IMR-90 (cell line): ENCODE results near the gene PRDX4. TPM values are rescaled to one million over a fixed set of nuclear protein-coding genes. Genes with fewer than 3 reads are reported as not detected.

ENCODE experiments used
- ATAC-seq: fragments of 200-7000 bp; cut with Tn5 transposase; 2 replicates; pipeline ENCODE4 v1.9.1; 2020; ENCODE audit warnings: low read depth, mild to moderate bottlenecking, moderate library complexity
- BruUV-seq: library from RNA; stranded (reverse); fragments of 400-500 nt; replicated peaks from 2 replicates; lab custom pipeline; 2021; lab: Mats Ljungman, UMichigan
- CTCF ChIA-PET: fragments of 300-600 bp; formaldehyde crosslinking; extraction: SDS; loops from one replicate; lab custom pipeline; 2021; ENCODE audit warnings: antibody characterized with exemption; lab: Yijun Ruan, JAX
- POLR2A ChIA-PET: fragments of 300-600 bp; sonication (Branson Sonifier 250); formaldehyde crosslinking; loops from one replicate; lab custom pipeline; 2022; ENCODE audit warnings: antibody characterized with exemption; ENCODE audit not compliant: unreplicated experiment; lab: Charles Lee
- DNase-seq: peaks from one replicate; pipeline ENCODE4 v3.0.0; 2013
- H2AFZ ChIP-seq: replicated peaks from 2 replicates; pipeline ENCODE3; 2013; ENCODE audit warnings: low read length, mild to moderate bottlenecking; ENCODE audit not compliant: poor library complexity
- H2AK5ac ChIP-seq: 2 replicates; pipeline ENCODE4 v1.6.1; 2013; ENCODE audit warnings: low read depth, low read length, inconsistent platforms
- H2AK9ac ChIP-seq: replicated peaks from 2 replicates; pipeline ENCODE3; 2013; ENCODE audit warnings: mild to moderate bottlenecking, low read depth, low read length, moderate library complexity; ENCODE audit not compliant: poor library complexity
- H2BK120ac ChIP-seq: 2 replicates; pipeline ENCODE4 v1.6.1; 2013; ENCODE audit warnings: low read depth, low read length, inconsistent platforms
- H2BK15ac ChIP-seq: 3 replicates; pipeline ENCODE4 v1.6.1; 2013; ENCODE audit warnings: low read depth, low read length, inconsistent platforms
- H2BK20ac ChIP-seq: 2 replicates; pipeline ENCODE4 v1.6.1; 2013; ENCODE audit warnings: low read depth, mild to moderate bottlenecking, inconsistent platforms, low read length, moderate library complexity
- H2BK5ac ChIP-seq: 2 replicates; pipeline ENCODE4 v1.6.1; 2013; ENCODE audit warnings: mild to moderate bottlenecking, low read depth, low read length, inconsistent platforms; ENCODE audit not compliant: poor library complexity, severe bottlenecking
- H3K14ac ChIP-seq: replicated peaks from 2 replicates; pipeline ENCODE4 v1.6.1; 2013; ENCODE audit warnings: low read depth, low read length, inconsistent platforms
- H3K18ac ChIP-seq: 2 replicates; pipeline ENCODE4 v1.6.1; 2013; ENCODE audit warnings: low read depth, low read length, control low read depth
- H3K23ac ChIP-seq: 2 replicates; pipeline ENCODE4 v1.6.1; 2013; ENCODE audit warnings: low read depth, low read length, inconsistent platforms
- H3K27ac ChIP-seq: 2 replicates; pipeline ENCODE4 v1.5.1; 2013; ENCODE audit warnings: mild to moderate bottlenecking, control low read depth, low read length; ENCODE audit not compliant: insufficient read depth
- H3K27me3 ChIP-seq: 2 replicates; pipeline ENCODE4 v1.6.1; 2013; ENCODE audit warnings: low read length; ENCODE audit not compliant: control insufficient read depth, insufficient read depth
- H3K36me3 ChIP-seq: 2 replicates; pipeline ENCODE4 v1.6.1; 2013; ENCODE audit warnings: low read length, mixed read lengths; ENCODE audit not compliant: control insufficient read depth, insufficient read depth
- H3K4ac ChIP-seq: 2 replicates; pipeline ENCODE4 v1.6.1; 2013; ENCODE audit warnings: low read depth, low read length, inconsistent platforms
- H3K4me1 ChIP-seq: 2 replicates; pipeline ENCODE4 v1.6.1; 2013; ENCODE audit warnings: low read length, mixed read lengths; ENCODE audit not compliant: control insufficient read depth, insufficient read depth
- H3K4me2 ChIP-seq: 2 replicates; pipeline ENCODE4 v1.6.1; 2013; ENCODE audit warnings: low read depth, mild to moderate bottlenecking, control low read depth, low read length, moderate library complexity
- H3K4me3 ChIP-seq: 2 replicates; pipeline ENCODE4 v1.5.1; 2013; ENCODE audit warnings: low read depth, mild to moderate bottlenecking, control low read depth, low read length, moderate library complexity; ENCODE audit not compliant: insufficient read depth
- H3K56ac ChIP-seq: 2 replicates; pipeline ENCODE4 v1.6.1; 2013; ENCODE audit warnings: low read length, inconsistent platforms; ENCODE audit not compliant: insufficient read depth; ENCODE audit errors: extremely low read depth
- H3K79me1 ChIP-seq, 2 experiments: 2 replicates each; pipeline ENCODE4 v1.6.1; 2013; ENCODE audit warnings: low read length in 2 of 2, inconsistent platforms in 1 of 2, low read depth in 1 of 2
- H3K9ac ChIP-seq: 2 replicates; pipeline ENCODE4 v1.6.1; 2013; ENCODE audit warnings: low read depth, low read length, control low read depth
- H3K9me1 ChIP-seq: 2 replicates; pipeline ENCODE4 v1.6.1; 2013; ENCODE audit warnings: low read length, inconsistent platforms; ENCODE audit not compliant: insufficient read depth
- H3K9me3 ChIP-seq: 2 replicates; pipeline ENCODE4 v1.6.1; 2013; ENCODE audit warnings: low read length; ENCODE audit not compliant: control insufficient read depth, insufficient read depth
- H4K20me1 ChIP-seq: 2 replicates; pipeline ENCODE4 v1.6.1; 2013; ENCODE audit warnings: low read length, inconsistent platforms; ENCODE audit not compliant: insufficient read depth
- H4K5ac ChIP-seq: 2 replicates; pipeline ENCODE4 v1.6.1; 2013; ENCODE audit warnings: mild to moderate bottlenecking, low read depth, low read length, control low read depth
- H4K8ac ChIP-seq, 2 experiments: 2 replicates each; pipeline ENCODE4 v1.6.1; 2013; ENCODE audit warnings: low read depth in 2 of 2, low read length in 2 of 2, control low read depth in 1 of 2, inconsistent platforms in 1 of 2
- H4K91ac ChIP-seq: 2 replicates; pipeline ENCODE4 v1.6.1; 2013; ENCODE audit warnings: low read depth, low read length, inconsistent platforms; ENCODE audit not compliant: insufficient read depth
- BHLHE40 ChIP-seq: fragments of 150-350 bp; IDR thresholded peaks from 2 replicates; pipeline ENCODE4 v1.6.1; 2016; ENCODE audit warnings: mild to moderate bottlenecking, low read depth, low read length
- CEBPB ChIP-seq: IDR thresholded peaks from 2 replicates; pipeline ENCODE4 v1.6.1; 2012; ENCODE audit warnings: low read depth, low read length, improper control_type of control experiment
- CHD1 ChIP-seq: IDR thresholded peaks from 2 replicates; pipeline ENCODE4 v1.6.1; 2012; ENCODE audit warnings: low read depth, low read length, improper control_type of control experiment
- CTCF ChIP-seq: conservative IDR thresholded peaks from 2 replicates; pipeline ENCODE4 v1.5.1; 2012; ENCODE audit warnings: mild to moderate bottlenecking, low read depth, low read length, improper control_type of control experiment
- ELK1 ChIP-seq: fragments of 150-350 bp; IDR thresholded peaks from 2 replicates; pipeline ENCODE4 v1.6.1; 2016; ENCODE audit warnings: low read depth, mild to moderate bottlenecking, low read length, moderate library complexity, borderline replicate concordance
- FOS ChIP-seq: fragments of 150-350 bp; IDR thresholded peaks from 2 replicates; pipeline ENCODE4 v1.6.1; 2016; ENCODE audit warnings: low read depth, low read length
- MAFK ChIP-seq: IDR thresholded peaks from 2 replicates; pipeline ENCODE4 v1.6.1; 2012; ENCODE audit warnings: low read depth, low read length, improper control_type of control experiment
- MAZ ChIP-seq: IDR thresholded peaks from 2 replicates; pipeline ENCODE4 v1.6.1; 2012; ENCODE audit warnings: low read depth, mild to moderate bottlenecking, low read length, improper control_type of control experiment, moderate library complexity, borderline replicate concordance
- MXI1 ChIP-seq: IDR thresholded peaks from 2 replicates; pipeline ENCODE4 v1.6.1; 2012; ENCODE audit warnings: low read depth, mild to moderate bottlenecking, low read length, moderate library complexity, borderline replicate concordance
- NFE2L2 ChIP-seq: fragments of 150-350 bp; IDR thresholded peaks from 2 replicates; pipeline ENCODE4 v1.6.1; 2016; ENCODE audit warnings: low read depth, mild to moderate bottlenecking, low read length
- POLR2A ChIP-seq: IDR thresholded peaks from 2 replicates; pipeline ENCODE4 v1.6.1; 2012; ENCODE audit warnings: mild to moderate bottlenecking, low read depth, low read length
- RAD21 ChIP-seq: IDR thresholded peaks from 2 replicates; pipeline ENCODE4 v1.6.1; 2012; ENCODE audit warnings: low read length, improper control_type of control experiment
- RCOR1 ChIP-seq: IDR thresholded peaks from 2 replicates; pipeline ENCODE4 v1.6.1; 2012; ENCODE audit warnings: mild to moderate bottlenecking, low read length, improper control_type of control experiment; ENCODE audit not compliant: insufficient replicate concordance
- RFX5 ChIP-seq: IDR thresholded peaks from 2 replicates; pipeline ENCODE4 v1.8.0; 2012; ENCODE audit warnings: low read depth, mild to moderate bottlenecking, low read length, moderate library complexity
- SMC3 ChIP-seq: fragments of 150-350 bp; IDR thresholded peaks from 2 replicates; pipeline ENCODE4 v1.6.1; 2016; ENCODE audit warnings: low read depth, mild to moderate bottlenecking, antibody characterized with exemption, low read length, moderate library complexity
- USF2 ChIP-seq: fragments of 150-350 bp; IDR thresholded peaks from 2 replicates; pipeline ENCODE4 v1.6.1; 2017; ENCODE audit warnings: mild to moderate bottlenecking, antibody characterized with exemption, low read length, low read depth
- WGBS, 2 experiments: methylation state at CpG; one replicate each; pipeline versions ENCODE4 v1.1.5 to v1.1.7; 2013; ENCODE audit warnings: missing lambda C conversion rate in 2 of 2; ENCODE audit not compliant: insufficient read length in 1 of 2; ENCODE audit errors: extremely low coverage in 2 of 2; 5-methylcytosine and 5-hydroxymethylcytosine counted together
- dilution Hi-C: fragments of 300-500 bp; cut with HindIII; formaldehyde crosslinking; loops from one replicate; pipeline ENCODE4 v1.14.3; 2018; ENCODE audit warnings: low sequenced_read_pairs; ENCODE audit not compliant: unreplicated experiment
- in situ Hi-C: fragments of 300-500 bp; cut with MboI; formaldehyde crosslinking; loops from 3 replicates; pipeline ENCODE4 v1.14.3; 2019; ENCODE audit warnings: low sequenced_read_pairs, inconsistent platforms, mixed read lengths
- intact Hi-C: fragments of 100-400 bp; cut with micrococcal nuclease; formaldehyde crosslinking; loops from 2 replicates; pipeline ENCODE4 v1.10.0; 2022
- polyA plus RNA-seq, 3 experiments: library from polyadenylated mRNA; depleted of rRNA; stranded (reverse); fragments of >200 nt; gene quantifications; 2 replicates each; pipeline ENCODE4 v1.2.3, GENCODE V29; 2012; ENCODE audit warnings: low replicate concordance in 1 of 3
- total RNA-seq: library from RNA; depleted of rRNA; stranded (reverse); fragments of >200 nt; gene quantifications from 2 replicates; pipeline ENCODE4 v1.2.3, GENCODE V29; 2012

Gene PRDX4
- total and polyA plus RNA-seq, 2 of the 4 experiments (the other 2 are of a cell fraction), result 194 to 226 TPM

GRCh38 chrX:23729214-23729613 lies 61.9 kb downstream of the PRDX4 start:
- H3K14ac ChIP-seq, result no peak overlapping the region
- no peak overlapping the region for H3K23ac ChIP-seq
- DNase-seq (no peak), ATAC-seq (no peak)
- in situ Hi-C loops, result no loop called here
- ChIA-PET POLR2A (no interaction called here), CTCF (no interaction called here)
- H3K4me3 ChIP-seq, result no peak overlapping the region
- H3K4me2 ChIP-seq, result no peak overlapping the region
- no peak overlapping the region for H2BK5ac ChIP-seq
- TF ChIP-seq BHLHE40 (no peak), MXI1 (no peak), RFX5 (no peak), RCOR1 (no peak), MAZ (no peak), NFE2L2 (no peak), CEBPB (no peak), FOS (no peak), CHD1 (no peak), SMC3 (no peak), RAD21 (no peak), USF2 (no peak), CTCF (no peak), ELK1 (no peak), MAFK (no peak), POLR2A (no peak)
- H3K9me3 ChIP-seq, result no peaks in the 10 kb centered on the region
- H3K27me3 ChIP-seq, result no peaks in the 10 kb centered on the region
- H2BK120ac ChIP-seq, result no peak overlapping the region
- no peak overlapping the region for H3K56ac ChIP-seq
- no peak overlapping the region for H3K9ac ChIP-seq
- H3K4ac ChIP-seq, result no peak overlapping the region
- no peaks in the 10 kb centered on the region for H4K20me1 ChIP-seq
- no peak overlapping the region for H2AK5ac ChIP-seq
- H2BK20ac ChIP-seq, result no peak overlapping the region
- no peak overlapping the region for H4K91ac ChIP-seq
- no TSS peak for BruUV-seq
- intact Hi-C loops, result no loop called here
- no peak overlapping the region for H2AFZ ChIP-seq
- no peak overlapping the region for H2BK15ac ChIP-seq
- peaks cover 0 to 5% of the 10 kb centered on the region in 2 experiments; a peak in 1 of 4 replicates for H3K79me1 ChIP-seq
- dilution Hi-C loops, result no loop called here
- no peak overlapping the region for H2AK9ac ChIP-seq
- peaks cover 11% of the 10 kb centered on the region for H3K36me3 ChIP-seq
- no peak overlapping the region for H3K18ac ChIP-seq
- H3K9me1 ChIP-seq, result no peaks in the 10 kb centered on the region
- no peak overlapping the region for H4K8ac ChIP-seq
- H3K4me1 ChIP-seq, result no peaks in the 10 kb centered on the region
- H3K27ac ChIP-seq, result no peak overlapping the region
- no CpG with 5 or more reads among the region's 1 CpG for WGBS, 2 experiments
- no peak overlapping the region for H4K5ac ChIP-seq
